ENCODE results near the gene STARD3. TPM values are rescaled to one million over a fixed set of nuclear protein-coding genes. Genes with fewer than 3 reads are reported as not detected.

STARD3 gene
- total RNA-seq, 1 experiment from 2014 or later: 75.3 TPM

DNA sequence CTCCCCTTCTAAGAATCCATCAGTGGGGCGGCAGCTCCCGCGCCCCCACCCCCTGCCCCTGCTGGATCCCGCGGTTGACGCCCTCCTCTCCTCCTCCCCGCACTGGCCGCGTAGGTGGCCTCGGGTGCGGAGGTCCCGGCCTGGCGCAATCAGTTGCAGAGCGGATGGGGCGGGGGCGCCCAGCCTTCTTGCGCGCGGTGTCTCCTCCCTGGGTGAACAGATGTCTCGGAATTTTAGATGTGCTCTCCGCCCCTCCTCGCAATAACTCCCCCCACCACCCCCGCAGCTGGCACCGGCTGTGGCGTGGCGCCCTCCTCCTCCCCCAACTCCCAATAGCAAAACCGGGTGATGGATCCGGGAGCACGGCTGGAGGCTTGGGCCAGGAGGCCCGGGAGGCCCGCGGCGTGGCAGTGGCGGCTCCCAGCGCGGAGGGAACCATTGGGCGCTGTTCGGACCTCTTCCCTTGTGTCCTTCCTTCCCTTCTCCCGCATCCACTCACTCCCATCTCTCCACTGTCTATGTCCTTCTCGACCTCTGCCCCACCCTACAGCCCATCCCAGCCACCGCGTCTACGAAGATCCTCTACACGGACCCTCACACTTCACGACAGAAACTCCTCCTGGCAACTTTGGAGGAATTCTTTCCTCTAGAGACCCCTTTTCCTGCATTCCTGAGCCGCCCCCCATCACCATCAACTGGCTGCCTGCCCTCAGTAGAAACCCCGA is 40.2 kb upstream of the STARD3 start (continued):
- no peak for TF ChIP-seq NFATC4 (CRISPR knock-in tag; IDR thresholded peaks at IDR 0.05)

DNA sequence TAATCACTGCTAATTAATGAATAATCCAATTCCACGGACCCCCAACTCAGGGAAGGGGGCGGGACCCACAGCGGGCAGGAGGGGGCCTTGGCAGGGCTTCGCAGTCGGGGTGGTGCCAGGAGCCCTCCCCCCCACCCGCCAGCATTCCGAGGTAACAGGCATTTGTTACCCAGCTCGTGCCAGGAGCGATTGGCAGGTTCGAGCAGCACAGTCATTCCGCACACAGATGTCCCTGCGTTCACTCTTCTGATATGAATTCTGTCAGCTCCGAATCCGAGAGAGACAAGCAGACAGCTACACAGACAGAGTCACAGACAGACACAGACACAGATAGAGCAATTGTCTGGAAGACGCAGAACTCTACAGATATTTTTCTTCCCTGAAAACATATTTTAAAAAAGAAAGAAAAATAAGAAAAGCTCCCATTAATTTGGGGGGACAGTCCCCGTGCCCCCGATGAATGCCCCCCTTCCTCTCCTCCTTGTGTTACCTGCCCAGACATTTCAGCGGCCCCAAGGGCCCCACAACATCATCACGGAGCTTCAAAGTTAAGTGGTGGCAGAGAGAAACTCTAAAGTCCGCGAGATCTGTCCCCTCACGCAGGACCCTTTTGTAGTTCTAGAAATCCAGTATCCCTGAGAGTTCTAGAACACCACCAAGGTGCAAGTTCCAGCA is 39.4 kb upstream of the STARD3 start:
- Mint-ChIP-seq H3K4me3 (peak overlapping the region; percentile 20; the same call in 1 of the 2 replicates), H3K4me1 (peaks cover 54% of the 10 kb centered on the region), H3K9me3 (no peaks in the 10 kb centered on the region), H3K27me3 (ENCODE audit: low read depth) (peaks cover 100% of the 10 kb centered on the region), H3K27ac (no peak overlapping the region), H3K36me3 (no peaks in the 10 kb centered on the region)
- TF ChIP-seq SMAD4 (CRISPR knock-in tag; IDR thresholded peaks at IDR 0.05) (no peak), FOXK1 (CRISPR knock-in tag; IDR thresholded peaks at IDR 0.05) (no peak), PRRX2 (CRISPR knock-in tag; IDR thresholded peaks at IDR 0.05) (no peak), KAT7 (CRISPR knock-in tag; IDR thresholded peaks at IDR 0.05; ENCODE audit: borderline replicate concordance) (no peak), ZNF219 (CRISPR knock-in tag; IDR thresholded peaks at IDR 0.05; ENCODE audit: borderline replicate concordance) (no peak), GABPB1 (CRISPR knock-in tag; IDR thresholded peaks at IDR 0.05) (no peak), SP1 (CRISPR knock-in tag; conservative IDR thresholded peaks at IDR 0.05) (no peak), HMGA2 (CRISPR knock-in tag; IDR thresholded peaks at IDR 0.05) (no peak), E2F4 (CRISPR knock-in tag; IDR thresholded peaks at IDR 0.05; ENCODE audit: borderline replicate concordance, low read depth) (no peak), ZNF263 (CRISPR knock-in tag; IDR thresholded peaks at IDR 0.05; ENCODE audit: low read depth) (no peak), ZNF396 (CRISPR knock-in tag; IDR thresholded peaks at IDR 0.05; ENCODE audit: borderline replicate concordance) (no peak), ZNF512 (CRISPR knock-in tag; IDR thresholded peaks at IDR 0.05; ENCODE audit: borderline replicate concordance) (no peak), NR2C2 (CRISPR knock-in tag; IDR thresholded peaks at IDR 0.05) (no peak)
- TF ChIP-seq, protein P1, sequence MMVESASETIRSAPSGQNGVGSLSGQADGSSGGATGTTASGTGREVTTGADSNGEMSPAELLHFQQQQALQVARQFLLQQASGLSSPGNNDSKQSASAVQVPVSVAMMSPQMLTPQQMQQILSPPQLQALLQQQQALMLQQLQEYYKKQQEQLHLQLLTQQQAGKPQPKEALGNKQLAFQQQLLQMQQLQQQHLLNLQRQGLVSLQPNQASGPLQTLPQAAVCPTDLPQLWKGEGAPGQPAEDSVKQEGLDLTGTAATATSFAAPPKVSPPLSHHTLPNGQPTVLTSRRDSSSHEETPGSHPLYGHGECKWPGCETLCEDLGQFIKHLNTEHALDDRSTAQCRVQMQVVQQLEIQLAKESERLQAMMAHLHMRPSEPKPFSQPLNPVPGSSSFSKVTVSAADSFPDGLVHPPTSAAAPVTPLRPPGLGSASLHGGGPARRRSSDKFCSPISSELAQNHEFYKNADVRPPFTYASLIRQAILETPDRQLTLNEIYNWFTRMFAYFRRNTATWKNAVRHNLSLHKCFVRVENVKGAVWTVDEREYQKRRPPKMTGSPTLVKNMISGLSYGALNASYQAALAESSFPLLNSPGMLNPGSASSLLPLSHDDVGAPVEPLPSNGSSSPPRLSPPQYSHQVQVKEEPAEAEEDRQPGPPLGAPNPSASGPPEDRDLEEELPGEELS (CRISPR knock-in tag; IDR thresholded peaks at IDR 0.05): no peak
- TF ChIP-seq, protein P2, sequence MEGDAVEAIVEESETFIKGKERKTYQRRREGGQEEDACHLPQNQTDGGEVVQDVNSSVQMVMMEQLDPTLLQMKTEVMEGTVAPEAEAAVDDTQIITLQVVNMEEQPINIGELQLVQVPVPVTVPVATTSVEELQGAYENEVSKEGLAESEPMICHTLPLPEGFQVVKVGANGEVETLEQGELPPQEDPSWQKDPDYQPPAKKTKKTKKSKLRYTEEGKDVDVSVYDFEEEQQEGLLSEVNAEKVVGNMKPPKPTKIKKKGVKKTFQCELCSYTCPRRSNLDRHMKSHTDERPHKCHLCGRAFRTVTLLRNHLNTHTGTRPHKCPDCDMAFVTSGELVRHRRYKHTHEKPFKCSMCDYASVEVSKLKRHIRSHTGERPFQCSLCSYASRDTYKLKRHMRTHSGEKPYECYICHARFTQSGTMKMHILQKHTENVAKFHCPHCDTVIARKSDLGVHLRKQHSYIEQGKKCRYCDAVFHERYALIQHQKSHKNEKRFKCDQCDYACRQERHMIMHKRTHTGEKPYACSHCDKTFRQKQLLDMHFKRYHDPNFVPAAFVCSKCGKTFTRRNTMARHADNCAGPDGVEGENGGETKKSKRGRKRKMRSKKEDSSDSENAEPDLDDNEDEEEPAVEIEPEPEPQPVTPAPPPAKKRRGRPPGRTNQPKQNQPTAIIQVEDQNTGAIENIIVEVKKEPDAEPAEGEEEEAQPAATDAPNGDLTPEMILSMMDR (IDR thresholded peaks at IDR 0.05): no peak
- POLR2A ChIA-PET: no interaction called here
- DNase-seq (ENCODE audit: low spot score): no peak
- ATAC-seq: no peak
- CTCF ChIA-PET: interaction anchor here (1.2 to 11.0 kb wide), 2 partner anchors 24 to 48 kb away, joined by 5 to 86 read pairs; no protein-coding TSS in a partner anchor

GRCh38 chr17:39598047-39598481 is 38.9 kb upstream of the STARD3 start:
- Mint-ChIP-seq H3K4me1 (peaks cover 59% of the 10 kb centered on the region), H3K27ac (no peak overlapping the region), H3K4me3 (peak overlapping the region; percentile 20; the same call in 1 of the 2 replicates), H3K36me3 (no peaks in the 10 kb centered on the region), H3K27me3 (ENCODE audit: low read depth) (peaks cover 100% of the 10 kb centered on the region), H3K9me3 (no peaks in the 10 kb centered on the region)
- POLR2A ChIA-PET: no interaction called here
- DNase-seq (ENCODE audit: low spot score): no peak
- CTCF ChIA-PET: interaction anchor here (0.7 to 11.0 kb wide), 5 partner anchors 22 to 49 kb away, joined by 3 to 86 read pairs (median 7); no protein-coding TSS in a partner anchor
- ATAC-seq: no peak
- TF ChIP-seq ZNF396 (CRISPR knock-in tag; IDR thresholded peaks at IDR 0.05; ENCODE audit: borderline replicate concordance): no peak
